Astrocyte (in vitro differentiated cells and primary cell): ENCODE measurements around the gene WBP1. TPM values are rescaled to one million over a fixed set of nuclear protein-coding genes. Genes with fewer than 3 reads are reported as not detected.
A peak's percentile ranks its signal among the peaks of the same experiment; 100 is the strongest.
"Not testable (repeated sequence)": the region's sequence is repeated elsewhere in the genome, so short reads cannot be mapped to it uniquely, and the experiment has no call there.

Experiments used
- DNase-seq: peaks from one replicate; pipeline ENCODE4 v3.0.0-alpha.2; 2010; ENCODE audit warnings: low read depth
- FAIRE-seq: peaks from 2 replicates; lab custom pipeline; 2011; peaks lifted over from hg19 to GRCh38; lab: Jason Lieb, UNC
- H2AFZ ChIP-seq: 2 replicates; pipeline ENCODE4 v1.6.0; 2012; ENCODE audit warnings: low read depth, low read length, inconsistent platforms
- H3K27ac ChIP-seq: 2 replicates; pipeline ENCODE4 v1.5.1; 2011; ENCODE audit warnings: low read depth, low read length, inconsistent platforms
- H3K27me3 ChIP-seq: 2 replicates; pipeline ENCODE4 v1.6.0; 2011; ENCODE audit warnings: low read length, inconsistent platforms; ENCODE audit not compliant: insufficient read depth
- H3K36me3 ChIP-seq: 2 replicates; pipeline ENCODE4 v1.5.1; 2011; ENCODE audit warnings: low read length, inconsistent platforms; ENCODE audit not compliant: insufficient read depth
- H3K4me1 ChIP-seq: 2 replicates; pipeline ENCODE4 v1.5.1; 2011; ENCODE audit warnings: low read length, inconsistent platforms; ENCODE audit not compliant: insufficient read depth
- H3K4me2 ChIP-seq: 2 replicates; pipeline ENCODE4 v1.6.0; 2012; ENCODE audit warnings: low read length, inconsistent platforms
- H3K4me3 ChIP-seq: 2 replicates; pipeline ENCODE4 v1.5.1; 2011; ENCODE audit warnings: low read depth, mild to moderate bottlenecking, low read length, inconsistent platforms; ENCODE audit not compliant: insufficient read depth
- H3K79me2 ChIP-seq: 2 replicates; pipeline ENCODE4 v1.6.0; 2012; ENCODE audit warnings: mild to moderate bottlenecking, low read length, inconsistent platforms; ENCODE audit not compliant: insufficient read depth
- H3K9ac ChIP-seq: 2 replicates; pipeline ENCODE4 v1.6.0; 2012; ENCODE audit warnings: mild to moderate bottlenecking, low read length, inconsistent platforms
- H3K9me3 ChIP-seq: 2 replicates; pipeline ENCODE4 v1.5.1; 2012; ENCODE audit warnings: low read depth, mild to moderate bottlenecking, low read length, inconsistent platforms; ENCODE audit not compliant: insufficient read depth
- H4K20me1 ChIP-seq: 2 replicates; pipeline ENCODE4 v1.6.0; 2012; ENCODE audit warnings: low read length, inconsistent platforms; ENCODE audit not compliant: insufficient read depth
- H3K27ac Mint-ChIP-seq: one replicate; pipeline ENCODE4 v1.8.0; 2021; ENCODE audit warnings: mild to moderate bottlenecking, mixed read lengths; ENCODE audit not compliant: unreplicated experiment
- H3K27me3 Mint-ChIP-seq: one replicate; pipeline ENCODE4 v1.8.0; 2021; ENCODE audit warnings: low read depth, mixed read lengths; ENCODE audit not compliant: unreplicated experiment
- H3K36me3 Mint-ChIP-seq: one replicate; pipeline ENCODE4 v1.8.0; 2021; ENCODE audit warnings: low read depth, mixed read lengths; ENCODE audit not compliant: unreplicated experiment
- H3K4me1 Mint-ChIP-seq: one replicate; pipeline ENCODE4 v1.8.0; 2021; ENCODE audit warnings: low read depth, mixed read lengths; ENCODE audit not compliant: unreplicated experiment
- H3K4me3 Mint-ChIP-seq: one replicate; pipeline ENCODE4 v1.8.0; 2021; ENCODE audit warnings: mild to moderate bottlenecking, moderate library complexity, mixed read lengths; ENCODE audit not compliant: unreplicated experiment
- H3K9me3 Mint-ChIP-seq: one replicate; pipeline ENCODE4 v1.8.0; 2021; ENCODE audit warnings: mild to moderate bottlenecking, mixed read lengths; ENCODE audit not compliant: unreplicated experiment
- CTCF ChIP-seq: IDR thresholded peaks from 2 replicates; pipeline ENCODE4 v1.5.1; 2011; ENCODE audit warnings: low read depth, mild to moderate bottlenecking, inconsistent platforms, low read length, moderate library complexity; ENCODE audit not compliant: insufficient read depth
- EZH2 ChIP-seq: IDR thresholded peaks from 2 replicates; pipeline ENCODE4 v1.6.1; 2012; ENCODE audit warnings: mild to moderate bottlenecking, low read length, inconsistent platforms; ENCODE audit not compliant: insufficient read depth
- total RNA-seq: library from RNA; stranded (reverse); gene quantifications from 2 replicates; pipeline ENCODE4 v1.2.1, GENCODE V29; 2021

The WBP1 gene
- total RNA-seq, 1 donor from 2014 or later = 56.4 TPM

GRCh38 chr2:74462786-74463105 lies 4.5 kb downstream of the WBP1 start:
- Histone ChIP-seq H4K20me1 (peaks cover 16% of the 10 kb centered on the region), H3K4me1 (peaks cover 11% of the 10 kb centered on the region), H3K9me3 (no peaks in the 10 kb centered on the region), H3K9ac (no peak overlapping the region), H3K27me3 (no peaks in the 10 kb centered on the region), H3K4me2 (peak overlapping the region; percentile 45), H3K36me3 (peaks cover 4% of the 10 kb centered on the region), H3K4me3 (no peak overlapping the region), H3K79me2 (peaks cover 50% of the 10 kb centered on the region), H2AFZ (no peak overlapping the region), H3K27ac (no peak overlapping the region)
- Mint-ChIP-seq H3K4me1 (peaks cover 18% of the 10 kb centered on the region), H3K27me3 (no peaks in the 10 kb centered on the region), H3K9me3 (no peaks in the 10 kb centered on the region), H3K27ac (peak overlapping the region; percentile 26), H3K4me3 (peak overlapping the region; percentile 96), H3K36me3 (peaks cover 3% of the 10 kb centered on the region)
- TF ChIP-seq EZH2 (no peak), CTCF (no peak)
- FAIRE-seq (no peak), DNase-seq (no peak)

- Mint-ChIP-seq H3K4me1 (peaks cover 16% of the 10 kb centered on the region), H3K4me3 (peak overlapping the region; percentile 96), H3K27me3 (no peaks in the 10 kb centered on the region), H3K36me3 (peaks cover 3% of the 10 kb centered on the region), H3K27ac (peak overlapping the region; percentile 72), H3K9me3 (no peaks in the 10 kb centered on the region)
- Histone ChIP-seq H4K20me1 (peaks cover 16% of the 10 kb centered on the region), H3K9ac (peak overlapping the region; percentile 92), H2AFZ (peak overlapping the region; percentile 90), H3K4me2 (peak overlapping the region; percentile 98), H3K27ac (peak overlapping the region; percentile 79), H3K36me3 (peaks cover 4% of the 10 kb centered on the region), H3K4me3 (peak overlapping the region; percentile 90), H3K9me3 (no peaks in the 10 kb centered on the region), H3K27me3 (no peaks in the 10 kb centered on the region), H3K4me1 (peaks cover 11% of the 10 kb centered on the region), H3K79me2 (peaks cover 42% of the 10 kb centered on the region)
- DNase-seq (no peak), FAIRE-seq (no peak)
- TF ChIP-seq CTCF (no peak), EZH2 (no peak)
Measured at GRCh38 chr2:74464406-74464805, 6.2 kb downstream of the WBP1 start.

- H3K4me1 ChIP-seq = peaks cover 15% of the 10 kb centered on the region
- H3K4me2 ChIP-seq, H3K9me3 ChIP-seq, H3K27me3 Mint-ChIP-seq, H3K4me1 Mint-ChIP-seq, H3K27me3 ChIP-seq, H3K9ac ChIP-seq, H3K9me3 Mint-ChIP-seq, H3K4me3 ChIP-seq, H3K27ac ChIP-seq, H3K36me3 ChIP-seq, H2AFZ ChIP-seq, DNase-seq, FAIRE-seq, H3K79me2 ChIP-seq, H4K20me1 ChIP-seq: not testable (repeated sequence)
- peak overlapping the region; percentile 81 for H3K27ac Mint-ChIP-seq
- peak overlapping the region; percentile 76 for H3K4me3 Mint-ChIP-seq
- H3K36me3 Mint-ChIP-seq = peaks cover 13% of the 10 kb centered on the region
Measured at GRCh38 chr2:74470742-74471141, 12.5 kb downstream of the WBP1 start.
